ENCODE results near the gene RIMS3.
"Not testable (repeated sequence)": the region's sequence is repeated elsewhere in the genome, so short reads cannot be mapped to it uniquely, and the experiment has no call there.

The RIMS3 gene

GRCh38 chr1:40633523-40633922, 32.0 kb downstream of the RIMS3 start:
- in situ Hi-C loops (cut with MboI; ENCODE audit: low sequenced_read_pairs) = no loop called here

GRCh38 chr1:40630488-40631223, 34.8 kb downstream of the RIMS3 start:
- in situ Hi-C loops (cut with MboI; ENCODE audit: low sequenced_read_pairs) = no loop called here

DNA sequence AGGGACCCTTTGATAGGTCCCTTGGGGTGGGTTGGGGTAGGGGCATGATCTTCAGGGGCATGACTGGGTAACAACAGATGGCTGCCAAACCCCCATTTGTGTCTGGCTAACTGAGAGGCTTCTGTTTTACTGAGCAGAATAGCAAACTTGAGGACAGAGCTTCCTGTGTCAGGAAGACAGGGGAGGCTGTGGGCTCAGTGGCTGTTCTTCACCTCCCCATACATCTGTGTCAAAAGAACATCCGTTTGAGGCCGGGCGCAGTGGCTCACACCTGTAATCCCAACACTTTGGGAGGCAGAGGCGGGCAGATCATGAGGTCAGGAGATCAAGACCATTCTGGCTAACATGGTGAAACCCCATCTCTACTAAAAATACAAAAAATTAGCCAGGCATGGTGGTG, 35.9 kb downstream of the RIMS3 start:
- in situ Hi-C loops (cut with MboI; ENCODE audit: low sequenced_read_pairs) = not testable (repeated sequence)

DNA sequence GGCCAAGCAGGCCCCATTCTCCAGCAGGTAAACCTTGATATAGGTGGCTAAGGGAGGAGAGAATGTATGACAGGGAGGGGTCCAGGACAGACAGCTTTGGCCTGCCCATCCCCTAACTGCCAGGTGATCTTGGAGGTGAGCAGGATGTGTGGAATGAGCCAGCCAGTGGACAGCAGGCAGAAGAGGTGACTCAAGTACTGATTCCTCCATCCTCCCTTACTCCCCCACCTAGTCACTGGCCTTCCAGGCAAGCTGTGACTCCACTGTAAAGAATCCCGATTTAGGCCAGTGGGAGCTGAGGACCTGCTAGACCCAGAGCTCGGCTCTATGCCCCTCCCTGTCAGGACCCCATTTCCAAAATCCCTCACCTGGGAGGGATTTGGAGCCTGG, 36.6 kb downstream of the RIMS3 start:
- in situ Hi-C loops (cut with MboI; ENCODE audit: low sequenced_read_pairs) = no loop called here

- in situ Hi-C loops (cut with MboI; ENCODE audit: low sequenced_read_pairs) = no loop called here
These were observed 37.2 kb downstream of the RIMS3 start for GRCh38 chr1:40627987-40628902.

GRCh38 chr1:40626383-40626770, 39.1 kb downstream of the RIMS3 start:
- in situ Hi-C loops (cut with MboI; ENCODE audit: low sequenced_read_pairs) = no loop called here

DNA sequence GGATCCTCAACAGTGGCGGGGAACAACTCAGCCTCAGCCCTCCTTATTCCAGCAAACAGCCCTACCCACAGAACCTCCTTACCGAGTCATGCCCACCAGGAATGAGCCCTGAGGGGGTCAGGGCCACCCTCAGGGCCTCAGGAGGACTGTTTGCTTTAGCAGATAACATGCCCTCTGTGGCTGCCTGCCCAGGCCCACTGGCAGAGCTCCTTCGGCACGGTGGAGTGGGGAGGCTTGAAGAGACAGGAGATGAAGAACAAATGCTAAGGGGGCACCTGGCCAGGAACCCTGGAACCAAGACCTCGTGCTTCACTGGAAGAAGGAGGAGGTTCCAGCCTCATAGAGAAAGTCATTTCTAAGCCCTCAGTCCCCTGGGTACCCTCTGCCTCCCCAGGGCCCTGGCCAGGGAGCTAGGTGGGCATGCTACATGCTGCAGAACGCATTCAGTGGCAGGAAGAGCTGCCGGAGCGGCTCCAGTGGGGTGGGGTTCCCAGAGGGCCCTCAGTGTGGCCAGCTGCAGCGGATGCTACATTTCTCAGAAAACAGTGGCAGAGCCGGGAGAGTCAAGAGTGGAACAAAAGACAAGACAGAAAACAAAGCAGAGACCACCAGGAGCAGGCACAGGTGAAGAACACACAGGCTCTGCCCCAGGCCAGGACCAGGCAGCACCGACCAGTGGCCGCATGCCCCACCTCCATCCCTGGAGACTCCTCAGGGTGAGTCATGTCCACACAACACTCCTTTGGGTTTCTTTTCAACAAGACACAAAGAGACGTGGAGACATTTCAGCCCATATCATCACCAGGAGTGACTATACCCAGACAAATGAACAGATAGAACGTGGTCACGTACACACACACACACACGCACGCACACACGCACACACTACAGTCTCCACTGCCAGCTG, 39.8 kb downstream of the RIMS3 start:
- in situ Hi-C loops (cut with MboI; ENCODE audit: low sequenced_read_pairs) = no loop called here

DNA sequence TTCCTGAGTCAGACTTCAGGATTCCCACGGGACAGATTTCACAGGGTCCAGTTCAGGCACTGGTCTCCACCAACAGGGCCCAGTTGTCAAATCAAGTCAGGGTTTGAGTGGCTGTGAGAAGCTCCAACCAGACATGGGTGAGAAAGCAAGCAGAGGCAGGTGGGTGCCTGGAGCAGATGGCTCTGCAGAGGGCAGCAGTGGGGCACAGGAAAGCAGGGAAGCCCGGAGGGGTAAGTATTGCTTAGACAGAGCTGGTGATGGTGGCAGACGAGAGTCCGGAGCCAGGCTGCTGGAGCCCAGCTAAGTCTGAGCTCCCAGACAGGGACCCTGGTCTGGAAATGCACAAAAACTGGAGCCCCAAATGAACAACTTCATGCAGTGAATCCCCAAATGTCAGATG, 40.4 kb downstream of the RIMS3 start:
- in situ Hi-C loops (cut with MboI; ENCODE audit: low sequenced_read_pairs) = no loop called here

DNA sequence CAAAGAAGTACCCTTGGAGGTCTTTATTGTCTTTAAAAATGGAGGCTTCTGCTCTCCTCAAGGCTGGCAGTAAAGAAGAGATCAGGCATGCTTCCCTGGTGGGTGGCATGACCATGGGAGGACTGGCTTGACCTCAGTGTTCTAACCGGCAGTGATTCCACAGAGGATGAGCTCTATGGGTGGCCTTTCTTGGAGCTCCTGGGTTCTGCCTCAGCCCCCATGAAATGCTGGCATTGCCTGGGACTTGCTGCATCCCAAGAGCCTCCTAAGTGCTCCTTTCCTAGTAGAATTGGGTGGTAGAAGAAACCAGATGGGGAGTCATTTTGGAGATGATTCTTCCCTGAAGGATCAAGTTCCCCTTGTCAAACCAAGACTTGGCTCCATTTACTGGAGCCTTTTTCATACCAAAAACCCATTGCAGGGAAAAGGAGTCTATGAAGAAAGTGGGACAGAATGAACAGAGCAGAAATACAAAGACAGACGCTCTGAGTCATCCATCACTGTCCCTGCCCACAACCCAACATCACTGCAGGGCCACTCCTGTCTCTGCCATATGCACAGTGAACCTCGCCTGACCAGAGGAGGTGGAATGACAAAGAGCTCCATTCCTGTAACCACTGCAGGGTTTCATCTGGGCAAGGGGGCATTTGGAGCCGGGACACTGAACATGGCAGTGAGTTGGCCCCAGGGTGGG, 42.4 kb downstream of the RIMS3 start:
- in situ Hi-C loops (cut with MboI; ENCODE audit: low sequenced_read_pairs) = loop anchor here (25.0 kb wide), 1 partner anchor 339 kb away; no protein-coding TSS in a partner anchor

DNA sequence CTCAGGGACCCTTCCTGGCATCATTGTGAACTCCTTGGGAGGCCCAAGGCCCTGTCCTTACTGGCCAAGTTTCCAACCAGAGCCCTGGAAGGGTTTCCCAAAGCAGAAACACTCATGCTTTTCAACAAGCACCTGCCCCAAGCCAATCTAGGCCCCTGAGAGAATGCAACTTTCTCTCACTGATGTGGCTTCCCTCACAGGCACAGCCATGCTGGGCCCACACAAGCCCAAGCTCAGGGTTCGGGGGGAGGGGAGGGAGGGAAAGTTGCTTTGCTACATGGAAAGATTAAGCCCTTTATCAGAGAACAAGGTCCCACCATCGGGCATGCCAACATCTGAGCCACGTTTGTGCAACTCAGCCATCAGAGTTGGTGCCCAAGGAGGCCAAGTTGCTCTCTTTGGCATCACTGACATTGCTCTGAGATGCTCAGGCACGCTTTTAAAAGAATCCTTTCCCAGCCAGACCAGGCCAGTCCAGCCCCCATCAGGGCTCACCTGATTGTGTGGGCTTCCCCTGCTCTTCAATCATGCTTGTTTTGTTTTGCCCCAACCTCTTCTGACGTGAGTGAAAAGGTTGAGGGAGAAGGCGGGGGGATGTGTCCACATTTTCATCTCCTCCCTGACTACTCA, 43.5 kb downstream of the RIMS3 start:
- in situ Hi-C loops (cut with MboI; ENCODE audit: low sequenced_read_pairs) = loop anchor here (25.0 kb wide), 1 partner anchor 340 kb away; no protein-coding TSS in a partner anchor

DNA sequence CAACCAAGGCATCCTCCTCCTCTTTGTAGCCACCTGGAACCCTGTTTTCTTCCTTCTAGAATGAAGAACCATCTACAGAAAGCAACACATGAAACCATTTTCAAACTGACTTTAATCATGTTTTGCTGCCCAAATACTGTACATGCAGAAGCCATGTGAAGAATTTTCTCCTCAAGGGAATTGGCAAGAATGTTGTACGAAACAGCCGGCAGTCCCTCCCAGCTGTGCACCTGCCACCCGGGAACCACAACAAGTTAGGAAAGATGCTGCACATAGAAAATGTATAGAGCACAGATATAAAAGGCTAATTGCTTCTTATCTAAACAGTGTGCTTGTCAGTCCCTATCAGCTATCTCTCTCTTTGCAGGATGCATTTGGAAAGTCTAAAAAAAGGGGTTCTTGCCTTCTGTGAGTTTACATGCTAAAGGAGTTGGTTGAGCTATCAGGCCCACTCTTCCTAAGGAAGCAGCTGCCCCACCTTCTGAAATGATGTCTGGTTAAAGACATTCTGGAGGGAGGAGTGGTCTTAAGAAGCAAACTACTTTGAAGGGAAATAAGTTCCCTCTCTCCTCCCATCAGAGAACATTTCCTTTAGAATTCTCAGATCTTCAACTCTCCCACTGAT, 44.8 kb downstream of the RIMS3 start:
- in situ Hi-C loops (cut with MboI; ENCODE audit: low sequenced_read_pairs) = loop anchor here (25.0 kb wide), 1 partner anchor 342 kb away; no protein-coding TSS in a partner anchor

DNA sequence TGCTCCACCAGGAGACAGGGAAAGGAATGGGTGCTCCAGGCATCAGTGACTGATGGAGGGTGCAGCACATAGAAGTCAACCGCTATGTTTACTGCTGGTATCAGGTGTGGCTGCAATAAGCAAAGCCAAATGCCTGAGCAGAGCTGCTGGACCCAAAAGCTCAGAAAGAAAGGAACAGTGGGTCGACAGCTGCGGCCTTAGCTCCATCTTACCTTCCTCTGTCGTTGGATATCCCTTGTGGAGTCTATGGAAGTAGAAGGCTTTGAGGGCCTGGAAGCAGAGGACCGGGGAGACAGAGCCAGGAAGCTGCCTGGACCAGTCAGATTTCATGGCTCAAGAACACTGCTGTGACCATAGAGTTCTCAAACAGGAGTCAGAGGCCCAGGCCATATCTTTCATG, 45.3 kb downstream of the RIMS3 start:
- in situ Hi-C loops (cut with MboI; ENCODE audit: low sequenced_read_pairs) = loop anchor here (25.0 kb wide), 1 partner anchor 342 kb away; no protein-coding TSS in a partner anchor

GRCh38 chr1:40618108-40618507, 47.4 kb downstream of the RIMS3 start:
- in situ Hi-C loops (cut with MboI; ENCODE audit: low sequenced_read_pairs) = loop anchor here (10.0 to 25.0 kb wide), 2 partner anchors 227 to 344 kb away; no protein-coding TSS in a partner anchor

DNA sequence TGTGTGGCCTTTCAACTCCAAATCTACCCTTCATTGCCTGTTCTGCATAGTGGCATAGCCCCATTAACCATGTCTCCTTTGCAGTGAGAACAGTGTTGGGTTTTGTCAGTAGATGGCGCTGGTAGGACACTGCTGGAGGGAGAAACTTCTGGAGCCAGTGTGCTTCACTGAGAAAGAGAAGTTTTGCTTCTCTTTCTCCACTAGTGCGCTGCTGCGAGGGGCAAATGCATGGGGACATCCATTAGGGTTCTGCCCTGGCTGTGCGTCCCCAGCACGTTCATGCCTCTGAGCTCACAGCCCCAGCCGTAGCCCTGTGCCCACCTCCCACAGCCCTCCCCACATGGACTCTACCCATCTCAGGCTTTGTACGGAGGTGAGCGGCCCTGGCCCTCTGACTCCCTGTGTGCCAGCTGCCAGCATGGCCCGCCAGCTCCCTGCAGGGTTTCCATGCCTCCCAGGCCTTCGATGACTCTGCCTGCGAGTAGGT, 53.1 kb downstream of the RIMS3 start:
- in situ Hi-C loops (cut with MboI; ENCODE audit: low sequenced_read_pairs) = loop anchor here (10.0 to 25.0 kb wide), 2 partner anchors 232 to 350 kb away; no protein-coding TSS in a partner anchor

DNA sequence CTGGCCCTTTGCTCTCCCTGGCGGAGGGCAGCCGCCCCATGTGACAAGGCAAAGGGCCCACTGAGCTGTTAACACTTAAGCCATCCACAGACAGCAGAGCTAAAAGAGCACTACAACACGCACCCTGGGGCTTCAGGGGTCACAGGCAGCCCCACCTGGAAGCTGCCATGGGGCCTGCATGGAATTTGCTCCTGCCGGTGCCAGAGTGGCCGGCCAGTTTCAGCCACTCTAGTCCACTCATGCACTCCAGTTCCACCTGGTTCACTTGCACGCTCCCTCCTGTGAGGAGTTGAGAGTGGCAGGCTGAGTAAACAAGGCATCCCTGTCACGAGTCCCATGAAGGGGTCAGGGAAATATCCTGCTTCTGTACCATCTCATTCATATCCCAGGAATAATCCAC, 55.3 kb downstream of the RIMS3 start:
- in situ Hi-C loops (cut with MboI; ENCODE audit: low sequenced_read_pairs) = loop anchor here (10.0 to 25.0 kb wide), 2 partner anchors 235 to 352 kb away; no protein-coding TSS in a partner anchor

DNA sequence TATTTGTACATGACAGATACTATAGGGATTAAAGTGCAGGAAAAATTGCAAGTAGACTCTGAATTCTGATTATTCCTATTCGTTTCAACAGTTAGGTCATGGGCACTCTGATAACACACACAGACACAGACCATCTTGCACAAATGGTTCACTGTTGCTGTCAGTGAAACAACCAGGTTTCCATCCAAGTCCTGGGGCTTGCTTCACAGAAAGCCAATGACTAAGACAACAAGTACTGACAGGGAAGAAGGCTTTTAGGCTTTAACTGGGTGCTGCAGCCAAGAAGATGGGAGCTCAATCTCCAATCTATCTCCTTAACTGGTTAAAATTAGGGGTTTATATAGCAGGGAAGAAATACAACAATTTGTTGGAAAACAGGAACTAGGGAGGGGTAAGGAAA, 57.6 kb downstream of the RIMS3 start:
- in situ Hi-C loops (cut with MboI; ENCODE audit: low sequenced_read_pairs) = loop anchor here (25.0 kb wide), 1 partner anchor 354 kb away; no protein-coding TSS in a partner anchor

- in situ Hi-C loops (cut with MboI; ENCODE audit: low sequenced_read_pairs) = loop anchor here (25.0 kb wide), 1 partner anchor 355 kb away; no protein-coding TSS in a partner anchor
These were observed 58.5 kb downstream of the RIMS3 start for GRCh38 chr1:40606978-40607377.

- in situ Hi-C loops (cut with MboI; ENCODE audit: low sequenced_read_pairs) = loop anchor here (25.0 kb wide), 1 partner anchor 356 kb away; no protein-coding TSS in a partner anchor
These were observed 59.3 kb downstream of the RIMS3 start for GRCh38 chr1:40606194-40606593.
